Testis (tissue), 2 donors: ENCODE measurements around the gene PLEKHA1.

Experiments used
- CTCF ChIP-seq, 3 experiments: fragments of 450-650 bp in 2 of 3; fragments of 200-600 bp in 1 of 3; sonication (generic) in 1 of 3; IDR thresholded peaks; one replicate each; pipeline ENCODE4 v1.5.1; 2016 to 2019; ENCODE audit warnings: antibody characterized with exemption in 3 of 3, mild to moderate bottlenecking in 2 of 3, moderate library complexity in 1 of 3
- POLR2A ChIP-seq: fragments of 450-650 bp; IDR thresholded peaks from one replicate; pipeline ENCODE4 v1.6.1; 2017; ENCODE audit warnings: antibody characterized with exemption, mild to moderate bottlenecking, moderate library complexity

- TF ChIP-seq CTCF (IDR thresholded peaks at IDR 0.05), result no peak
- no peak for TF ChIP-seq POLR2A
Observed at GRCh38 chr10:122419876-122420623, 45.5 kb downstream of the PLEKHA1 start.
